Left forelimb (tissue), 1 donor: ENCODE data around the gene MSI2.

Source experiments
- DNase-seq: peaks from one replicate; pipeline ENCODE4 v3.0.0-alpha.2; 2018; ENCODE audit warnings: low spot score

MSI2 gene

GRCh38 chr17:57246257-57246656 is 10.1 kb upstream of the MSI2 start:
- no peak for DNase-seq

- no peak for DNase-seq
These were observed 9.1 kb upstream of the MSI2 start for GRCh38 chr17:57247261-57247660.

- DNase-seq: no peak
These were observed 8.4 kb upstream of the MSI2 start for GRCh38 chr17:57247913-57248312.

GRCh38 chr17:57249520-57249919 is 6.8 kb upstream of the MSI2 start:
- no peak for DNase-seq

GRCh38 chr17:57251211-57251787 is 5.0 kb upstream of the MSI2 start:
- no peak for DNase-seq

GRCh38 chr17:57253362-57254065 is 2.8 kb upstream of the MSI2 start:
- DNase-seq: no peak

GRCh38 chr17:57255182-57255775 is 1.0 kb upstream of the MSI2 start:
- no peak for DNase-seq

- DNase-seq: no peak
These were observed 387 bp downstream of the MSI2 start for GRCh38 chr17:57256708-57257112.

- DNase-seq: no peak
These were observed 1.0 kb downstream of the MSI2 start for GRCh38 chr17:57257195-57257894.

GRCh38 chr17:57257895-57258851 is 1.9 kb downstream of the MSI2 start:
- DNase-seq: no peak

- DNase-seq: no peak
These were observed 3.0 kb downstream of the MSI2 start for GRCh38 chr17:57259306-57259705.

GRCh38 chr17:57259817-57260216 is 3.5 kb downstream of the MSI2 start:
- DNase-seq: no peak

- no peak for DNase-seq
These were observed 4.2 kb downstream of the MSI2 start for GRCh38 chr17:57260325-57261083.

- DNase-seq: no peak
These were observed 4.8 kb downstream of the MSI2 start for GRCh38 chr17:57261084-57261461.

GRCh38 chr17:57262557-57262956 is 6.2 kb downstream of the MSI2 start:
- DNase-seq: no peak

GRCh38 chr17:57264250-57264649 is 7.9 kb downstream of the MSI2 start:
- DNase-seq: no peak

GRCh38 chr17:57264776-57265175 is 8.5 kb downstream of the MSI2 start:
- no peak for DNase-seq

GRCh38 chr17:57266902-57267311 is 10.6 kb downstream of the MSI2 start:
- peak; percentile 53 for DNase-seq

GRCh38 chr17:57268181-57268580 is 11.9 kb downstream of the MSI2 start:
- DNase-seq: peak; percentile 8

GRCh38 chr17:57269052-57269451 is 12.7 kb downstream of the MSI2 start:
- no peak for DNase-seq
